HG03469 (cell line): Measurements from ENCODE around the gene FOXS1.

Experiments
- ATAC-seq: cut with Tn5 transposase; IDR thresholded peaks from one replicate; pipeline ENCODE4 v1.9.1; 2021; ENCODE audit warnings: mild to moderate bottlenecking, moderate library complexity, moderate number of reproducible peaks; ENCODE audit not compliant: unreplicated experiment

The FOXS1 gene

DNA sequence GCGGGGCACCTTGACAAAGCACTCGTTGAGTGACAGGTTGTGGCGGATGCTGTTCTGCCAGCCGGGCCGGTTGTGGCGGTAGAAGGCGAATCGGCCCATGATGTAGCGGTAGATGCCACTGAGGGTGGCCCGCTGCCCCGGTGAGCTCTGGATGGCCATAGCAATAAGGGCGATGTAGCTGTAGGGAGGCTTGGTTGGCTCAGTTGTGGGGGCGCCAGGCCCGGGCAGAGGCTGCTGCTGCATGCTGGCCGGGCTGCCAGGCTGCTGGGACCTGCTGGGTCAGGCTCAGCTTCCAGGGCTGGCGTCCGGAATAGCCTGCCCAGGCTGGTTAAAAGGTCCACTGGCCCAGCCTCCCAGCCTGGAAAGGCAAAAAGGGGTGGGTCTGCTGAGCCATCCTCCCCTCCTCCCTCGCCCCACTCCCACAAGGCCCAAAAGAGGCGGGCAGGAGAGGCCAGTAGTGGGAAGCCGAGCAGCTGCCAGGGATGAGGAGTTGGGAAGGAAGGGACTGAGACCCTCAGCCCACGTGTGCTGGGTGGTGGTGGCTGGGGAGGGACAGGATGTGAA, at the start of gene FOXS1:
FOXS1 (minus strand) TSS at position 305 of the 564 bp plus-strand sequence; CDS start at position 243, 62 bp downstream.
- no peak for ATAC-seq

DNA sequence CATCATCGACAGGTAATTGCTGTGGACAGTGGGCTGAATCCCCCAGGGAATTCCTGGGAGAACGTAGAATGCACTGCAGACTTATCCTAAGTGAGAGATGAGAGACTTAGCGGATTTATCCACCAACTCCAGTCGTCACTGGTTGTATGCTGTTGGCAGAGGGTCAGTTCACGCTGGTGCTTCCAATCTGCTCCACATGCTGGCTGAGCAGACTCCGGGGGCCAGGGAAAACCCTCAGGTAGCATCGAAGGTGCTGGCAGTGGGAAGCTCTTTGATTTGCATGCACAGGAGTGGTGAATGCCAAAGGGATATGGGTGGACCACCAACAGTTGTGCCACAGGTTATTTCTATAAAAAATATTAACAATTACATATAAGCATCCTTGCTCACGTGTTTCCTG, 45.2 kb upstream of the FOXS1 start:
- ATAC-seq = no peak

- ATAC-seq = no peak
These were observed 38.4 kb upstream of the FOXS1 start for GRCh38 chr20:31883829-31884228.

DNA sequence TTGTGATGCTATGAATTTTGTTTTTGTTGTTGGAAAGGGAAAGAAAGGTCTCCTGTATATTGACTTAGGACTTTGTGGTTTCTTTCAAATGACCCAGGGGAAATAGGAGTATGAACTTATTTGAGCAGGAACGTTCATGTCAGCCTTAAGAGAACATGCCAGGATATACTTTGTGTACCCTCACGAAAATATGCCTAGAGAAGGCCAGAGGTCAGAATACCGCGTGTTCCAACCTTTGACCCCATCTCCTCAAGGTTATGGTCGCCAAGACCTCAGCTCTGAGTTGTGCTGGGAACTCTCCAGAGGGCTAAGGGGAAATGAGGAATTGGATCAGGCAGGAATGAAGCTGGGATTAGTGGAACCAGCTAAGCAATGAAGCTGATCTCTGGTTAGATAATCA, 36.5 kb upstream of the FOXS1 start:
- no peak for ATAC-seq

GRCh38 chr20:31879143-31879987, 34.0 kb upstream of the FOXS1 start:
- ATAC-seq = peak; percentile 81

DNA sequence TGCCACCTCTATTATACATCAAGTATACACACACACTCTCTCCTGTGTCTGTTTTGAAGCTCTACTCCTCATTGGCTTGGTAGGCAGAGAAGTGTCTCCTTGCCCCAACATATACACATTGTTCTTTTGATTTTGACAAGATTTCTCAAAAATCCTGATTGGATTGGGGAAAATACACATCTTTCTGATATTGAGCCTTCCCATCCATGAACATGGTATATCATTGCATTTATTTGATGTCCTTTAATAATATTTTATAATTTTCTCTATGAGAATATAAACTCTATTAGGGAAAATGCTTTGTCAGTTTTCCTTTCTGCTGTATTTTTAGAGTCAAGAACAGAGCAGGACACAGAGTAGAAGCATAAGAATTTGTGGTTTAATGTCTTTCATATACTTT, 32.3 kb upstream of the FOXS1 start:
- ATAC-seq = no peak

- no peak for ATAC-seq
These were observed 30.3 kb upstream of the FOXS1 start for GRCh38 chr20:31875671-31876070.

DNA sequence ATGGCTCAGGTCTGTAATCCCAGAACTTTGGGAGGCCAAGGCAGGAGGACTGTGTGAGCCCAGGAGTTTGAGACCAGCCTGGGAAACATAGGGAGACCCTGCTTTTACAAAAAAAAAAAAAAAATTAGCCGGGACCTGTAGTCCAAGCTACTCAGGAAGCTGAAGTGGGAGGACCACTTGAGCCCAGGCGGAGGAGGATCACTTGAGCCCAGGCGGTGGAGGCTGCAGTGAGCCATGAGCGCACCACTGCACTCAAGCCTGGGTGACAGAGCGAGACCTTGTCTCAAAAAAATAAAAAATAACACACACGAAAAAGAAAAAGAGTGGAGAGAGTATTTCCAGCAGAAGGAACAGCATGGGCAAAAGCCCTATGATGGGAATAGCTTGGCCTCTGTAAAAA, 27.0 kb upstream of the FOXS1 start:
- ATAC-seq = no peak

DNA sequence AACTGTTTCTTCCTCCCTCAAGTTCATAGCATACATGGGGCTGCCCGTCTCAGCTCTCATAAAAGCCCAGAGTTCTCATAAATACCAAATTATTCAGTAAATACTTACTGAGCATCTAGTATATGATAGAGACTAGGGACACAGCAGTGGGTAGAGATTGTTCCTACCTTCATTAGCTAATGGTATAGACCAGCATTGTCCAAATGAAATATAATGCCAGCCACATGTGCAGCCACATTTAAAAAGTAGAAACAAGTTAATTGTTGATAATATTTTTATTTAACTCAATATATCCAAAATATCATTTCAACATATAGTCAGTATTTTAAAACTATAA, 26.2 kb upstream of the FOXS1 start:
- no peak for ATAC-seq

DNA sequence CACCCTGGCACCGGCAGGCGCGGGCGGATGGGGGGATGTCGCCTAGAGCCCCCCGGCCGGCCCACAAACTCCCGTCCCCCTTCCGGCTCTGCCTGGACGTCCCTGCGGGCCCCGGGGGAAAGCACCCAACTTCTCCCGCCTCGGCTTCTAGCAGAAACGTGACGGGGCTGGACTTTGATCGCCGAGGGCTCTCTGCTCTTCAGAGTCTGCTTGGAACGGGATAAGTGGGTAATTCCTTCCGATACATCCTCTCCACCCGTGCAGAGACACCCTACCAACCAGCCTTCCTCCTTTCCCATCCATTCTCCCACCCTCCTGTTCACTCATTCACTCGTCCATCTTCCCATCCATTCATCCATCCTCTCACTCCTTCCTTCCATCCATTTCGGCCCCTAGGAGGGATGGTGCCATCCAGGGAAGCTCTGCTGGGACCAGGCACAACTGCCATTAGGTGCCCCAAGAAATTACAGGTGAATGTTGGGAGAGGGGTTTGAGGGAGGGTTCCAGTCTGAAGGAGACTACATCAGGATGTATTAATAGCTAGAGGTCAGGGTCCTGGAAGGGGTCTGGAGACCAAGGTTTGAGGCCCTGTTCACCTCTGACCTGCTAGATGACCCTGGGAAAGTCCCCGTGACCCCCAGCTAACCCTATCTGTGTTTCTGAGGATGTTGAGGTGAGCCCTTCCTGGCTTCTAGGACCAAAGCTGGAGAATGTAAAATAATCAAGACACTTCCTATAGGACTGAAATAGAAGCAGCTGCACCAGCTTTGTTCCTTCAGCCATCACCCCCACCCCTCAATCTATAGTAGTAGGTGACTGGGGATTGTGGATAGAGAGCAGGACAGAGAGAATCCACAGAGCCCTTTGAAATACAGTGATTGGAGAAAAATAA, 25.6 kb upstream of the FOXS1 start:
- ATAC-seq = no peak

GRCh38 chr20:31869942-31870725, 24.7 kb upstream of the FOXS1 start, which contains the start of the genes DUSP15 and TTLL9:
DUSP15 (minus strand) TSS chr20:31870527; CDS start chr20:31870337, 190 bp downstream.
TTLL9 (plus strand) TSS chr20:31870634; CDS start chr20:31871127, 493 bp downstream.
- ATAC-seq = no peak

GRCh38 chr20:31869673-31869941, 24.2 kb upstream of the FOXS1 start:
- ATAC-seq = no peak

DNA sequence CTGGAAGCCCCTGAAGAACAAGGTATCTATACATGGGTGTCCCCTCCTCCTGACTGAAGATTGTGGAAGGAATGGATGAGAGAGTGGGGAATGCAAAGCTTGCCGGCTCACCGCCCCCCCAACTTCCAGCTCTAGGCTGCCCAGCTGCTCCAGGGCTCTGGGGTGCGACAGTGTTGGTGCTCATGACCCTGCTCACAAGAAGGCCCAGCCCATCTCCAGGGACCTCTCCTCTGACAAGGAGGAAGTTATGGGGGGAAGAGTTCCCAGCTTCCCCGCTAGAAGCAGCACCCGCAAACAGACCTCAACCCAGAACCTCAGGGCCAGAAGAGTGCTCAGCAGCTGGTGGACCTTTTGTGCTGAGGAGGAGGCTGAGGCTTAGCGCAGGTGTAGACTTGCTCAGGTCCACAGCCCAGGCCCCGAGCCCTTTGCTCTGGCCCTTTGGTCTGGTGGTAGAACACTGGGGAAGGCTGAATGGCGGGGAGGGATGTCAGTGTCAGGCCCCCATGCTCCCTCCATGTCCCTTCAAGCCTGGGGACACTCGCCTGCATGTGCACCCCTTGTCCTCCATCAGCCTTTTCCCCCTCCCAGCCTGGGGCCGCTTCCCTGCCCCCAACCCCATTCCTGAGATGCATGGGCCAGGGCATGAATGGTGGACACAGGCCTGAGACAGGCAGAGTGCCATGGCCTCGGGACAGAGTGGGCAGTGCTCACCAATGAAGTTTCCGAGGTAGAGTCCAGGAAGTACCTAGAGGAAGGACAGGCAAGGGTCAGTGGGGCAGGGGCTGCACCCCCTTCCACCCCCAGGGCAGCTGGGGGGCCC, 23.7 kb upstream of the FOXS1 start:
- no peak for ATAC-seq

DNA sequence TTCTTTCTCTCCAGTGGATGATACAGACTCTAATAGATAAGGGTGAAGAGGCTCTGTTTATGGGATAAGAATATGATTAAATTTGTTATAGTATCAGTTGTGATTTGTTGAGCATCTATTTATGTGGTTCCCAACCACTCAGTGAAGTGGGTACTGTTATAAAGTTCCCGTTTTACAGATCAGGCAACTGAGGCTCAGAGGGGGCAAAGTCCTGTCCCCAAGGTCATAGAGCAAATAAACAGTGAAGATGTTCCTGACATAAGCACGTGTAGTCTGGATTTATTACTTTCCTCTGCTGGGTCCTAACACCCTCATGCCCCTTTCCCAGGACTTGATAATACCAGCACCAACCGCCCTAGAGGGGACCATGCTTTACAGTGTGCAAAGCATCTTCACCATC, 20.8 kb upstream of the FOXS1 start:
- no peak for ATAC-seq

- no peak for ATAC-seq
These were observed 19.4 kb upstream of the FOXS1 start for GRCh38 chr20:31864521-31865400.

- ATAC-seq = no peak
These were observed 18.1 kb upstream of the FOXS1 start for GRCh38 chr20:31863296-31864085.

DNA sequence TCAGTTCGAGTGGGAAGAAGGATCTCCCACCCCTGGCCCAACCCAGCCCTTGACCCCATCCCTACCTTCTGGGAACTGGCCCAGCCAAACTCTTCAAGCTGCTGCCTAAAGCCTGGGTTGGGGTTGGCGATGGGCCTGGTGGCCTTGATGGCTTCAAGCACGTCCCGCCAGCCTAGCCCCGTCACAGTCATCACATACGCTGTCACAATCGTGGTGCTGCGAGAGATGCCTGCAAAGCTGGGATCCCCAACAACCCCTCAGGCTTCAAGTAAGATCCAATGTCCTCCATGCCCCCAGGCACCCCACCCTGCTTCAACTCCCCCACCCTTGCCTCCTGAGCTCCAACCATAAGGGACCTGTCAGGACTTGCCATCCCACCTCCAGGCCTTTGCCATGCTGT, 17.1 kb upstream of the FOXS1 start:
- no peak for ATAC-seq

- no peak for ATAC-seq
These were observed 16.7 kb upstream of the FOXS1 start for GRCh38 chr20:31862157-31862470.
